Motor neuron (in vitro differentiated cells): ENCODE data around the gene TNFAIP8L2. TPM values are rescaled to one million over a fixed set of nuclear protein-coding genes. Genes with fewer than 3 reads are reported as not detected.
"Not testable (repeated sequence)": the region's sequence is repeated elsewhere in the genome, so short reads cannot be mapped to it uniquely, and the experiment has no call there.

Source experiments
- ATAC-seq, 8 experiments: fragments of 200-7000 bp; cut with Tn5 transposase; replicated peaks in 6 of 8; 2 replicates each; pipeline ENCODE4 v1.8.0; 2021; ENCODE audit warnings: mild to moderate bottlenecking in 8 of 8, moderate library complexity in 8 of 8
- H3K27ac ChIP-seq, 2 donors: fragments of 250-450 bp; sonication (Bioruptor Pico); 2 replicates each; pipeline ENCODE4 v1.9.0; 2021; ENCODE audit warnings: antibody characterized with exemption in 2 of 2, mild to moderate bottlenecking in 2 of 2, moderate library complexity in 1 of 2
- H3K4me1 ChIP-seq, 2 donors: fragments of 250-450 bp; sonication (Bioruptor Pico); replicated peaks in 1 of 2; 2 replicates each; pipeline ENCODE4 v1.6.1; 2021; ENCODE audit warnings: antibody characterized with exemption in 2 of 2, mild to moderate bottlenecking in 2 of 2, moderate library complexity in 1 of 2
- H3K4me3 ChIP-seq, 5 donors: fragments of 250-450 bp; sonication (Bioruptor Pico); 2 replicates each; pipeline ENCODE4 v1.9.0; 2021; ENCODE audit warnings: antibody characterized with exemption in 5 of 5, mild to moderate bottlenecking in 5 of 5, moderate library complexity in 4 of 5
- WGBS, 10 experiments: fragments of 450-650 bp; shearing (Covaris generic); methylation state at CpG; one replicate each; pipeline ENCODE4 v1.0.0; 2022; 5-methylcytosine and 5-hydroxymethylcytosine counted together
- in situ Hi-C, 9 experiments: fragments of 400-800 bp; cut with MboI; loops; one replicate each; pipeline ENCODE4 v1.15.0; 2021; ENCODE audit warnings: low sequenced_read_pairs in 9 of 9, low pct_unique_long_range_greater_than_20kb in 2 of 9; ENCODE audit not compliant: unreplicated experiment in 9 of 9
- total RNA-seq, 8 experiments: library from RNA; unstranded; fragments of 300-600 nt; gene quantifications; 2 replicates each; pipeline versions ENCODE4 v1.2.3 to v1.2.4, GENCODE V29; 2022

TNFAIP8L2 gene
- total RNA-seq, 8 experiments from 2014 or later = 0.25 to 1.6 (median 0.55) TPM

DNA sequence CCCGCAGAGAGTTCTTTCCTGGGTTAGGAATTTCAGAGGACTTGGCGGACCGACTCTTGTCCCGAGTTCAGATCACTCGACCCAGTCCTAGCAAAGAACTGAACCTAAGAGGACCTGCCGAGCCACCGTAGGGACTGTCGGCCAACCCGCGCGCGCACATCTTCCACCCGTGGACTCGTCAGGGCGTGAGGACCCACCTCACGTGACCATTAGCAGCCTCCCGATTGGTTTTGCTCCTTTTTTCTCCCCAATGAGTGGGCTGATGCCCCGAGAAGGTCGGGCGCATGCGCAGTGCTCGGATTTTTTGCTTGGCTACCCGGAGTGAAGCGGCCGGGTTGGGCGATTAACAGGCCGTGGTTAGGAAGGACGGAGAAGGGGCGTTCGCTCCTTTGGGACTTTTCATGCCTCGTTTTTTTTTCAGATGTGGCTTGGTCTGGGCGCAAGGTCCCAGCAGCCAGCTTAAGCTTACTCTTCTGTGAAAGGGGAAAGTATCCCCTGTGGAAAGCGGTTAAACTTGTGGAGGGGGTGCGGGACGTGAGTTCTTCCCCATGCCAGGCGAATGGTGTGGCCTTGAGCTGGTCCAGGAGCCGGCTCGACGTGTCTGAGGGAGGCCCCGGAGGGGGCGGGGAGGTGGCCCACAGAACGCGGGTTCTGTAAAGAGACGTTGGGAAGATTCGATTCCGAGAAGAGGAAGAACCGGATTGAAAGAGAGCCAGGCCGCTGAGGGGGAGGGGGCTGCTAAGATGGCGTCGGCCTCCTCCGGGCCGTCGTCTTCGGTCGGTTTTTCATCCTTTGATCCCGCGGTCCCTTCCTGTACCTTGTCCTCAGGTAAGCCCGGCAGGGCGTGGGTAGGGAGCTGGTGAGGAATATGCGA lies 42.0 kb downstream of the TNFAIP8L2 start, which contains the start of gene PIP5K1A:
Gene PIP5K1A (plus strand): TSS at position 299 of the 874 bp plus-strand sequence. CDS start 445 bp downstream, at position 744.
- peak; percentile 61 to 97 (median 94) for ATAC-seq
- in situ Hi-C loops = no loop called here
- Histone ChIP-seq H3K4me3 (peak within 1 kb of the TSS; percentile 63 to 92 (median 76)), H3K27ac (peak within 1 kb of the TSS; percentile 83 to 92), H3K4me1 (peaks cover 15 to 18% of the 10 kb centered on the region in 2 donors)
- WGBS, 10 experiments = 0 to 5% (median 2%) methylated on average over 2 to 41 of the region's 60 CpGs; no CpG with 5 or more reads in 2 of the 10 experiments

DNA sequence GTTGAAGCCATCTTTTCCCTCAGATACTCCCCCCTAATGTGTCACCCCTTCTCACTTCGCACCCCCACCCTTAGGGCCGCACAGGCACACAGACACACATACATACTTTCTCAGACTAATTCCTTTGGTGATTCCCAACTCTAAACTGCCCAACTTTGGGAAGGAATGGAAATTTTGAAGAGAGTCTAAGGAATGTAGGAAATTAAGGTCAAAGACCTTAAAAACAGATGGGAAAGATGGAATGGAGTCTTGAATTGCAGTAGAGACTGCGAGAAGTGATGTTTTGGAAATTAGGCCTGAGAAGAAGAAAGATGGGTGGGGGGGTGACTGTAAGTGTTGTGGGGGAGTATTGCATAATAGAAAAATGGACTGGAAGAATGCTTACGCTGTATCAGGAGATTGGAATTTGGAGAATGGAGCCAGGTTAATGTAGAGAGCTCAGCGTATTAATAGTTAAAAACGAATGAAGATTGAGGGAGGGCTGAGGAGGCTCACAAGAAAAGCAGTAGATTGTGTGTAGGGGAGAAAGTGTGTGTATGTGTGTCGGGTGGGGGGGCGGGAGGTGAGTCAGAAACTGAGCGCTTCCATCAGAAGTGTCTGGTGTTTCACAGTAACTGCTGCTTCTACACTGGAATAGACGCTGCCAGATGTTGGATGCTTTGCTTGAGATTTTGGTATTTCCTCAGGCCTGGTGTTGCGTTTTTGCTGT lies 43.6 kb downstream of the TNFAIP8L2 start:
- Histone ChIP-seq H3K4me3 (peak overlapping the region; percentile 63 to 92 (median 76)), H3K4me1 (peaks cover 18 to 19% of the 10 kb centered on the region in 2 donors), H3K27ac (no peak overlapping the region)
- in situ Hi-C loops = no loop called here
- no peak for ATAC-seq
- WGBS, 10 experiments = 0 to 27% (median 13%) methylated on average over 2 to 8 of the region's 11 CpGs; no CpG with 5 or more reads in 4 of the 10 experiments

DNA sequence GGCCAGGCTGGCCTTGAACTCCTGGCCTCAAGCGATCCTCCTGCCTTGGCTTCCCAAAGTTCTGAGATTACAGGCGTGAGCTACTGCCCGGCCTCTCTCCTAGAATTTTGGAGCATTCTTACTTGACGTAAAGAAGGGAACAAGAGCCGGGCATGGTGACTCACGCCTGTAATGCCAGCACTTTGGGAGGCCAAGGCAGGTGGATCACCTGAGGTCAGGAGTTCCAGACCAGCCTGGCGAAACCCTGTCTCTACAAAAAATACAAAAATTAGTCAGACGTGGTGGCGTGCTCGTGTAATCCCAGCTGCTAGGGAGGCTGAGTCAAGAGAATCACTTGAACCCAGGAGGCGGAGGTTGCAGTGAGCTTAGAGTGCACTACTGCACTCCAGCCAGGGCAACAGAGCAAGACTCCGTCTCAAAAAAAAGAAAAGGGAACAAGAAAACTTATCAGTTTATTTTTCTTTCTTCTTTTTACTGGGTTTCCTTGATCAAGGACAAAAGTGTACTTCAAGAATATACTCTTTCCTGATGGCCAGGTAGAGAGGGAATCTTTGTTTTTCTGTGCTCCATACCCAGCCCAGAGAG lies 49.0 kb downstream of the TNFAIP8L2 start:
- in situ Hi-C loops, H3K27ac ChIP-seq, ATAC-seq, H3K4me3 ChIP-seq: not testable (repeated sequence)
- WGBS, 10 experiments = 70 to 100% (median 96%) methylated on average over 2 to 10 of the region's 12 CpGs; no CpG with 5 or more reads in 4 of the 10 experiments
- peaks cover 13 to 15% of the 10 kb centered on the region in 2 donors for H3K4me1 ChIP-seq

Other genes starting within 250 kb of the TNFAIP8L2 start
- gene SETDB1, start 230.3 kb upstream of the TNFAIP8L2 start, total RNA-seq = 10 to 100 TPM; 29.6 to 75.6 (median 58.1) TPM
- 100 to 1,000 TPM in 4 of 8 experiments, 10 to 100 TPM in 4; 46.1 to 116 (median 96.6) TPM for gene CERS2, start 181.8 kb upstream of the TNFAIP8L2 start, total RNA-seq
- 1 to 10 TPM in 5 of 8 experiments, under 1 TPM in 3; 0.54 to 1.7 (median 1.3) TPM for gene ANXA9, start 174.4 kb upstream of the TNFAIP8L2 start, total RNA-seq
- 10 to 100 TPM in 7 of 8 experiments, 1 to 10 TPM in 1; 7.5 to 22.7 (median 19.0) TPM for gene MINDY1, start 149.7 kb upstream of the TNFAIP8L2 start, total RNA-seq
- gene PRUNE1, start 148.2 kb upstream of the TNFAIP8L2 start, total RNA-seq = 10 to 100 TPM; 10.5 to 30.2 (median 24.1) TPM
- gene BNIPL, start 120.1 kb upstream of the TNFAIP8L2 start, total RNA-seq = 1 to 10 TPM in 4 of 8 experiments, under 1 TPM in 4; 0.18 to 1.6 (median 1.1) TPM
- gene C1orf56, start 108.9 kb upstream of the TNFAIP8L2 start, total RNA-seq = 10 to 100 TPM in 1 of 8 experiments, 1 to 10 TPM in 7; 3.9 to 10.3 (median 7.8) TPM
- 10 to 100 TPM; 34.9 to 68.9 (median 52.4) TPM for gene CDC42SE1, start 97.0 kb upstream of the TNFAIP8L2 start, total RNA-seq
- 100 to 1,000 TPM in 4 of 8 experiments, 10 to 100 TPM in 2, 1 to 10 TPM in 2; 3.3 to 201 (median 110) TPM for gene MLLT11, start 96.3 kb upstream of the TNFAIP8L2 start, total RNA-seq
- 10 to 100 TPM in 2 of 8 experiments, 1 to 10 TPM in 6; 4.2 to 20.5 (median 6.1) TPM for gene GABPB2, start 85.9 kb upstream of the TNFAIP8L2 start, total RNA-seq
- 10 to 100 TPM in 5 of 8 experiments, 1 to 10 TPM in 3; 1.0 to 33.6 (median 15.4) TPM for gene SEMA6C, start 10.0 kb upstream of the TNFAIP8L2 start, total RNA-seq
- gene LYSMD1, start 9.3 kb downstream of the TNFAIP8L2 start, total RNA-seq = 10 to 100 TPM in 5 of 8 experiments, 1 to 10 TPM in 3; 4.4 to 31.2 (median 18.1) TPM
- gene SCNM1, start 9.5 kb downstream of the TNFAIP8L2 start, total RNA-seq = 100 to 1,000 TPM in 2 of 8 experiments, 10 to 100 TPM in 6; 41.0 to 115 (median 77.1) TPM
- 1 to 10 TPM in 3 of 8 experiments, under 1 TPM in 3, not detected in 2; 0.27 to 2.0 (median 0.96) TPM for gene TMOD4, start 19.3 kb downstream of the TNFAIP8L2 start, total RNA-seq
- 100 to 1,000 TPM in 3 of 8 experiments, 10 to 100 TPM in 5; 34.2 to 146 (median 83.1) TPM for gene VPS72, start 33.5 kb downstream of the TNFAIP8L2 start, total RNA-seq
- gene PIP5K1A, start 41.9 kb downstream of the TNFAIP8L2 start, total RNA-seq = 100 to 1,000 TPM in 1 of 8 experiments, 10 to 100 TPM in 7; 44.2 to 113 (median 62.5) TPM
- gene PSMD4, start 98.1 kb downstream of the TNFAIP8L2 start, total RNA-seq = 100 to 1,000 TPM; 187 to 376 (median 247) TPM
- gene ZNF687, start 125.7 kb downstream of the TNFAIP8L2 start, total RNA-seq = 10 to 100 TPM in 7 of 8 experiments, 1 to 10 TPM in 1; 8.9 to 33.2 (median 21.9) TPM
- gene PI4KB, start 170.8 kb downstream of the TNFAIP8L2 start, total RNA-seq = 10 to 100 TPM; 45.0 to 64.7 (median 55.6) TPM
- 100 to 1,000 TPM in 1 of 8 experiments, 10 to 100 TPM in 7; 21.2 to 107 (median 37.7) TPM for gene RFX5, start 190.6 kb downstream of the TNFAIP8L2 start, total RNA-seq
- 100 to 1,000 TPM in 1 of 8 experiments, 10 to 100 TPM in 3, 1 to 10 TPM in 4; 1.4 to 135 (median 11.7) TPM for gene SELENBP1, start 216.1 kb downstream of the TNFAIP8L2 start, total RNA-seq
- 100 to 1,000 TPM; 299 to 475 (median 369) TPM for gene PSMB4, start 242.9 kb downstream of the TNFAIP8L2 start, total RNA-seq